Cardiac fibroblast (primary cell): ENCODE measurements around the gene LHX4.

Experiments used
- DNase-seq, 2 donors: peaks; one replicate each; pipeline versions ENCODE4 v3.0.0 to v3.0.0-alpha.2; 2010; ENCODE audit warnings: low read depth in 2 of 2
- H3K4me3 ChIP-seq, 2 donors: replicated peaks in 1 of 2; 1 replicate in 1 of 2; 2 replicates in 1 of 2; pipeline ENCODE4 v1.5.1; 2011; ENCODE audit warnings: low read depth in 2 of 2, low read length in 2 of 2, mild to moderate bottlenecking in 2 of 2, moderate library complexity in 1 of 2
- CTCF ChIP-seq: IDR thresholded peaks from one replicate; pipeline ENCODE4 v1.5.1; 2011; ENCODE audit warnings: low read depth, mild to moderate bottlenecking, low read length, inconsistent platforms

Gene LHX4

GRCh38 chr1:180231506-180231921 is 1.4 kb downstream of the LHX4 start:
- peak overlapping the region; percentile 32 to 57 for H3K4me3 ChIP-seq
- peak; percentile 29 to 62 for DNase-seq

GRCh38 chr1:180231936-180232335 is 1.9 kb downstream of the LHX4 start:
- no peak for TF ChIP-seq CTCF
- H3K4me3 ChIP-seq = no peak overlapping the region
- no peak for DNase-seq

More at GRCh38 chr1:180231506-180231921, 1.4 kb downstream of the LHX4 start:
- TF ChIP-seq CTCF = no peak

GRCh38 chr1:180232521-180233043 is 2.5 kb downstream of the LHX4 start:
- DNase-seq = no peak
- H3K4me3 ChIP-seq = no peak overlapping the region
- no peak for TF ChIP-seq CTCF

GRCh38 chr1:180233191-180234011 is 3.3 kb downstream of the LHX4 start:
- TF ChIP-seq CTCF = no peak
- H3K4me3 ChIP-seq = no peak overlapping the region
- no peak for DNase-seq

- no peak for DNase-seq
- no peak overlapping the region for H3K4me3 ChIP-seq
- no peak for TF ChIP-seq CTCF
Measured at GRCh38 chr1:180234369-180235076, 4.5 kb downstream of the LHX4 start.

GRCh38 chr1:180235077-180235501 is 5.0 kb downstream of the LHX4 start:
- TF ChIP-seq CTCF = no peak
- H3K4me3 ChIP-seq = no peak overlapping the region
- DNase-seq = no peak
